Heart left ventricle (tissue), 13 donors: ENCODE measurements around the gene TBX5.

Experiments
- POLR2A ChIP-seq, 2 donors: fragments of 450-650 bp; IDR thresholded peaks; one replicate each; pipeline ENCODE4 v1.6.1; 2017; ENCODE audit warnings: antibody characterized with exemption in 2 of 2, mild to moderate bottlenecking in 2 of 2, moderate library complexity in 2 of 2
- TF ChIP-seq, protein P1 (sequence below), 12 donors: fragments of 200-600 bp; sonication (generic) in 4 of 12; IDR thresholded peaks; one replicate each; pipeline versions ENCODE4 v1.5.0 to v1.8.0; 2018 to 2022; ENCODE audit warnings: antibody characterized with exemption in 12 of 12, mild to moderate bottlenecking in 5 of 12
- donor health status: ischemic (EF 13 %, LVEDD 7.1; RV severe dilation, severe dysfunction).
- donor health status: DM: no; HTN: yes; CAD: no.
- donor health status: DM: no; HTN: no; CAD: no.
- donor health status: ischemic (EF 25% LVEDD 6.9; RV normal size, moderate dysfunction).
- donor health status: ischemic (EF 25% LVEDD 5.7; RV mildly dilated, moderate dysfunction).
- donor health status: ischemic (EF 35%, LVEDD 5.7; RV mildly dilated, moderate dysfunction).
- donor health status: nonischemic (EF 11% LVEDD 7.7; RV severe dilation, severe dysfunction).
- donor health status: DM: yes; HTN: yes; CAD: no.
- donor health status: PGD.
- donor health status: ischemic (EF 29% LVEDD 5.4; RV normal size, mild dysfunction).
- donor health status: nonischemic (EF 23%, LVEDD 6.1; RV moderate dilation, normal function).

DNA sequence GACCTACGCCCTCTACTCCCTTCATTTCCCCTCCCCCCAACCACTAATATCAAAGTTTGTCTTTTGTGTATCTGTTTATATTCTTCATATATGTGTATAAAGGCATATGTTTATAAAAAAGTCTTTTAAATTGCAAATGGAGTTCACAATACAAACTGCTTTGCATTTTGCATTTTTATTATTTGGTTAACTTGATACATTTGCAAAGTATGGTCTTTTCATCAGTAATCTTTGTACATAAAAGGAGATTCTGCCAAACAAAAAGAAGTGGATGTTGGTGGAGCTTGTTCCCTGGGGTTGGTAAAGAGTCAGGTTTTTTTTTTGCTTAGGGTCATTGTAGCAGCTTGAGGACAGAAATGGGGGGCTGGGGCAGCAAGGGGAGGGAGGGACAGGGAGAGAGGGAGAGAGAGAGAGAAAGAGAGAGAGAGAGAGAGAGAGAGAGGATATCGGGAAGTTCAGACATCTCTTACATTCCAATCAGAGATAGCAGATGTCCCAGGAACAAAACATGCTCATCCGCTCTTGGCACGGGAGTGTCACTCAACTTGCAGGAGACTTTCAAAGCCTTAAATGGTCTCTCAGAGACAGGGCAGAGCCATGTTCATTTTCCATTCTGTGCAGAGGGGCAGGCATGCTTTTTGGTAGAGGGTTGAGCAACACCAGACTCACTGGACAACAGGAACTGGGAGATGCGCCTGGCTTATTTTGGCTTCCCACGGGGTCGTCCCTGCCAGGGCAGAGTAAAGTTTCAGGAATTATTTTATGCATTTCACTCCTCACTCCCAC is 44.8 kb upstream of the TBX5 start:
- no peak for TF ChIP-seq POLR2A (IDR thresholded peaks at IDR 0.05)
- TF ChIP-seq, protein P1, sequence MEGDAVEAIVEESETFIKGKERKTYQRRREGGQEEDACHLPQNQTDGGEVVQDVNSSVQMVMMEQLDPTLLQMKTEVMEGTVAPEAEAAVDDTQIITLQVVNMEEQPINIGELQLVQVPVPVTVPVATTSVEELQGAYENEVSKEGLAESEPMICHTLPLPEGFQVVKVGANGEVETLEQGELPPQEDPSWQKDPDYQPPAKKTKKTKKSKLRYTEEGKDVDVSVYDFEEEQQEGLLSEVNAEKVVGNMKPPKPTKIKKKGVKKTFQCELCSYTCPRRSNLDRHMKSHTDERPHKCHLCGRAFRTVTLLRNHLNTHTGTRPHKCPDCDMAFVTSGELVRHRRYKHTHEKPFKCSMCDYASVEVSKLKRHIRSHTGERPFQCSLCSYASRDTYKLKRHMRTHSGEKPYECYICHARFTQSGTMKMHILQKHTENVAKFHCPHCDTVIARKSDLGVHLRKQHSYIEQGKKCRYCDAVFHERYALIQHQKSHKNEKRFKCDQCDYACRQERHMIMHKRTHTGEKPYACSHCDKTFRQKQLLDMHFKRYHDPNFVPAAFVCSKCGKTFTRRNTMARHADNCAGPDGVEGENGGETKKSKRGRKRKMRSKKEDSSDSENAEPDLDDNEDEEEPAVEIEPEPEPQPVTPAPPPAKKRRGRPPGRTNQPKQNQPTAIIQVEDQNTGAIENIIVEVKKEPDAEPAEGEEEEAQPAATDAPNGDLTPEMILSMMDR (IDR thresholded peaks at IDR 0.05), result no peak
